Panc1 (cell line): ENCODE results near the gene FKBP9. TPM values are rescaled to one million over a fixed set of nuclear protein-coding genes. Genes with fewer than 3 reads are reported as not detected.
A peak's percentile ranks its signal among the peaks of the same experiment; 100 is the strongest.
"Not testable (repeated sequence)": the region's sequence is repeated elsewhere in the genome, so short reads cannot be mapped to it uniquely, and the experiment has no call there.

ENCODE experiments used
- ATAC-seq: fragments of 200-7000 bp; cut with Tn5 transposase; 2 replicates; pipeline ENCODE4 v1.9.1; 2020; ENCODE audit warnings: mild to moderate bottlenecking, moderate library complexity
- BruUV-seq: library from RNA; stranded (reverse); fragments of 400-500 nt; replicated peaks from 2 replicates; lab custom pipeline; 2021; lab: Mats Ljungman, UMichigan
- CTCF ChIA-PET: fragments of 300-600 bp; sonication (Branson Sonifier 250); formaldehyde crosslinking; loops from one replicate; lab custom pipeline; 2022; ENCODE audit warnings: antibody characterized with exemption; lab: Charles Lee
- POLR2A ChIA-PET: fragments of 300-600 bp; sonication (Branson Sonifier 250); formaldehyde crosslinking; loops from one replicate; lab custom pipeline; 2022; ENCODE audit warnings: antibody characterized with exemption; lab: Charles Lee
- DNase-seq: peaks from one replicate; pipeline ENCODE4 v3.0.0-alpha.2; 2010; ENCODE audit warnings: low read depth, low spot score
- H3K27ac ChIP-seq: 2 replicates; pipeline ENCODE4 v1.5.1; 2011; ENCODE audit warnings: mild to moderate bottlenecking, low read length, inconsistent platforms
- H3K27me3 ChIP-seq: fragments of 200-500 bp; sonication (Bioruptor generic); 2 replicates; pipeline ENCODE4 v1.6.0; 2014; ENCODE audit warnings: low read length, inconsistent platforms; ENCODE audit not compliant: control insufficient read depth, insufficient read depth
- H3K36me3 ChIP-seq: fragments of 200-500 bp; sonication (Bioruptor generic); 2 replicates; pipeline ENCODE4 v1.5.1; 2014; ENCODE audit warnings: inconsistent platforms, mild to moderate bottlenecking, low read length, moderate library complexity; ENCODE audit not compliant: control insufficient read depth, insufficient read depth
- H3K4me1 ChIP-seq: 2 replicates; pipeline ENCODE4 v1.5.1; 2011; ENCODE audit warnings: inconsistent platforms, mild to moderate bottlenecking, low read length, moderate library complexity; ENCODE audit not compliant: control insufficient read depth, insufficient read depth
- H3K4me3 ChIP-seq, 2 experiments: 2 replicates each; pipeline ENCODE4 v1.5.1; 2011 to 2012; ENCODE audit warnings: low read depth in 2 of 2, low read length in 2 of 2, mild to moderate bottlenecking in 2 of 2, inconsistent platforms in 1 of 2, moderate library complexity in 1 of 2
- H3K9me3 ChIP-seq: fragments of 200-500 bp; sonication (Bioruptor generic); 2 replicates; pipeline ENCODE4 v1.5.1; 2014; ENCODE audit warnings: low read depth, mild to moderate bottlenecking, inconsistent platforms, low read length, moderate library complexity; ENCODE audit not compliant: control insufficient read depth, insufficient read depth
- in situ Hi-C: cut with HindIII; loops from 2 replicates; pipeline ENCODE4 v1.10.0; 2016; ENCODE audit warnings: low sequenced_read_pairs, low pct_unique_long_range_greater_than_20kb
- intact Hi-C: fragments of 100-400 bp; cut with micrococcal nuclease; formaldehyde crosslinking; loops from one replicate; pipeline ENCODE4 v1.10.0; 2022; ENCODE audit not compliant: unreplicated experiment
- total RNA-seq: library from RNA; stranded (reverse); gene quantifications from one replicate; pipeline ENCODE4 v1.2.1, GENCODE V29; 2021; ENCODE audit not compliant: unreplicated experiment

The FKBP9 gene
- total RNA-seq, 1 experiment from 2014 or later = 183 TPM

- H3K9me3 ChIP-seq, DNase-seq, BruUV-seq, H3K36me3 ChIP-seq, in situ Hi-C loops, H3K4me3 ChIP-seq, POLR2A ChIA-PET, CTCF ChIA-PET, H3K4me1 ChIP-seq, ATAC-seq, H3K27me3 ChIP-seq, H3K27ac ChIP-seq, intact Hi-C loops: not testable (repeated sequence)
Measured at GRCh38 chr7:32979902-32980301, 22.7 kb downstream of the FKBP9 start.

GRCh38 chr7:32988148-32988547 lies 30.9 kb downstream of the FKBP9 start:
- ATAC-seq, H3K27ac ChIP-seq, H3K27me3 ChIP-seq, BruUV-seq, H3K4me3 ChIP-seq, in situ Hi-C loops, H3K9me3 ChIP-seq, intact Hi-C loops, CTCF ChIA-PET, H3K4me1 ChIP-seq, DNase-seq, H3K36me3 ChIP-seq: not testable (repeated sequence)
- POLR2A ChIA-PET = interaction anchor here (0.6 kb wide), 1 partner anchor 97 kb away, joined by 16 read pairs; no protein-coding TSS in a partner anchor

- DNase-seq, POLR2A ChIA-PET, BruUV-seq, H3K36me3 ChIP-seq, in situ Hi-C loops, H3K9me3 ChIP-seq, H3K27ac ChIP-seq, H3K4me1 ChIP-seq, H3K27me3 ChIP-seq, CTCF ChIA-PET, intact Hi-C loops, H3K4me3 ChIP-seq, ATAC-seq: not testable (repeated sequence)
Measured at GRCh38 chr7:32991068-32991585, 33.9 kb downstream of the FKBP9 start.

- CTCF ChIA-PET, H3K36me3 ChIP-seq, DNase-seq, H3K4me3 ChIP-seq, H3K27ac ChIP-seq, intact Hi-C loops, BruUV-seq, H3K4me1 ChIP-seq, H3K27me3 ChIP-seq, H3K9me3 ChIP-seq, in situ Hi-C loops, ATAC-seq: not testable (repeated sequence)
- POLR2A ChIA-PET = interaction anchor here (0.7 kb wide), 2 partner anchors 51 to 503 kb away, joined by 5 to 7 read pairs; no protein-coding TSS in a partner anchor
Measured at GRCh38 chr7:32991975-32992700, 34.9 kb downstream of the FKBP9 start.

GRCh38 chr7:32992750-32993149 lies 35.5 kb downstream of the FKBP9 start:
- BruUV-seq, H3K4me1 ChIP-seq, H3K27me3 ChIP-seq, in situ Hi-C loops, ATAC-seq, intact Hi-C loops, DNase-seq, H3K36me3 ChIP-seq, H3K9me3 ChIP-seq, H3K4me3 ChIP-seq, CTCF ChIA-PET, H3K27ac ChIP-seq: not testable (repeated sequence)
- POLR2A ChIA-PET = interaction anchor here (0.7 kb wide), 1 partner anchor 503 kb away, joined by 7 read pairs; no protein-coding TSS in a partner anchor

- ATAC-seq, in situ Hi-C loops, intact Hi-C loops, H3K36me3 ChIP-seq, H3K4me3 ChIP-seq, BruUV-seq, H3K9me3 ChIP-seq, H3K27me3 ChIP-seq, CTCF ChIA-PET, DNase-seq, H3K27ac ChIP-seq, POLR2A ChIA-PET, H3K4me1 ChIP-seq: not testable (repeated sequence)
Measured at GRCh38 chr7:32997956-32998355, 40.7 kb downstream of the FKBP9 start.

GRCh38 chr7:32998361-32999171 lies 41.3 kb downstream of the FKBP9 start:
- H3K27ac ChIP-seq, H3K36me3 ChIP-seq, POLR2A ChIA-PET, CTCF ChIA-PET, H3K9me3 ChIP-seq, intact Hi-C loops, BruUV-seq, H3K4me3 ChIP-seq, H3K4me1 ChIP-seq, DNase-seq, in situ Hi-C loops, H3K27me3 ChIP-seq: not testable (repeated sequence)
- peak; percentile 49 for ATAC-seq
